Measurements from ENCODE around the gene PLCH2.

DNA sequence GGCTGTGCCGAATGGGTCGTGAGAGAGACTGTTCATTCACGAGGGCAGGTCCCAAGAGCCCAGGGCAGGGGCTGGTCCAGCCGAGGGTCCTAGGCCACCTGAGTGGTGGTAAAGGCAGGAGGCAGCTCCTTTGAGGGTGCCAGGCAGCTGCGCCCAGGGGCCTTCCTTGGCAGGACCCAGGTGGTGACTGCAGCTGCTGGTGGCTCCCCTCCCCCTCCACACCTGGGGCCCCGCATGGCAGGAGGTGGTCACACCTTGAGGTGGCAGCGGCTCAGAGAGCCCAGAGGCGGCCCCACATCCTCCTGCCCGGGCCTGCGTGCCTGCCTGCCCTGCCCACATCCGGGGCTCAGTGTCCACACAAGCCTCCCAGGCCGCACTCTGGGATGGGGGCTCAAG is 9.8 kb upstream of the PLCH2 start:
- TF ChIP-seq, protein P1, sequence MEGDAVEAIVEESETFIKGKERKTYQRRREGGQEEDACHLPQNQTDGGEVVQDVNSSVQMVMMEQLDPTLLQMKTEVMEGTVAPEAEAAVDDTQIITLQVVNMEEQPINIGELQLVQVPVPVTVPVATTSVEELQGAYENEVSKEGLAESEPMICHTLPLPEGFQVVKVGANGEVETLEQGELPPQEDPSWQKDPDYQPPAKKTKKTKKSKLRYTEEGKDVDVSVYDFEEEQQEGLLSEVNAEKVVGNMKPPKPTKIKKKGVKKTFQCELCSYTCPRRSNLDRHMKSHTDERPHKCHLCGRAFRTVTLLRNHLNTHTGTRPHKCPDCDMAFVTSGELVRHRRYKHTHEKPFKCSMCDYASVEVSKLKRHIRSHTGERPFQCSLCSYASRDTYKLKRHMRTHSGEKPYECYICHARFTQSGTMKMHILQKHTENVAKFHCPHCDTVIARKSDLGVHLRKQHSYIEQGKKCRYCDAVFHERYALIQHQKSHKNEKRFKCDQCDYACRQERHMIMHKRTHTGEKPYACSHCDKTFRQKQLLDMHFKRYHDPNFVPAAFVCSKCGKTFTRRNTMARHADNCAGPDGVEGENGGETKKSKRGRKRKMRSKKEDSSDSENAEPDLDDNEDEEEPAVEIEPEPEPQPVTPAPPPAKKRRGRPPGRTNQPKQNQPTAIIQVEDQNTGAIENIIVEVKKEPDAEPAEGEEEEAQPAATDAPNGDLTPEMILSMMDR (IDR thresholded peaks at IDR 0.05; ENCODE audit: insufficient read depth, low read length, poor library complexity, severe bottlenecking): no peak
- no peak for TF ChIP-seq EZH2phosphoT487 (conservative IDR thresholded peaks at IDR 0.05; ENCODE audit: low read length)
